Stimulated activated CD4-positive, alpha-beta T cell treated with anti-CD3 and anti-CD28 coated beads, Interleukin-15, amount 100 ng/mL, for 24 hours (primary cell): Measurements from ENCODE around the gene STXBP5L.
"Not testable (repeated sequence)": the region's sequence is repeated elsewhere in the genome, so short reads cannot be mapped to it uniquely, and the experiment has no call there.

Experiments used
- DNase-seq: peaks from one replicate; pipeline ENCODE4 v3.0.0-alpha.2; 2020

The STXBP5L gene

DNA sequence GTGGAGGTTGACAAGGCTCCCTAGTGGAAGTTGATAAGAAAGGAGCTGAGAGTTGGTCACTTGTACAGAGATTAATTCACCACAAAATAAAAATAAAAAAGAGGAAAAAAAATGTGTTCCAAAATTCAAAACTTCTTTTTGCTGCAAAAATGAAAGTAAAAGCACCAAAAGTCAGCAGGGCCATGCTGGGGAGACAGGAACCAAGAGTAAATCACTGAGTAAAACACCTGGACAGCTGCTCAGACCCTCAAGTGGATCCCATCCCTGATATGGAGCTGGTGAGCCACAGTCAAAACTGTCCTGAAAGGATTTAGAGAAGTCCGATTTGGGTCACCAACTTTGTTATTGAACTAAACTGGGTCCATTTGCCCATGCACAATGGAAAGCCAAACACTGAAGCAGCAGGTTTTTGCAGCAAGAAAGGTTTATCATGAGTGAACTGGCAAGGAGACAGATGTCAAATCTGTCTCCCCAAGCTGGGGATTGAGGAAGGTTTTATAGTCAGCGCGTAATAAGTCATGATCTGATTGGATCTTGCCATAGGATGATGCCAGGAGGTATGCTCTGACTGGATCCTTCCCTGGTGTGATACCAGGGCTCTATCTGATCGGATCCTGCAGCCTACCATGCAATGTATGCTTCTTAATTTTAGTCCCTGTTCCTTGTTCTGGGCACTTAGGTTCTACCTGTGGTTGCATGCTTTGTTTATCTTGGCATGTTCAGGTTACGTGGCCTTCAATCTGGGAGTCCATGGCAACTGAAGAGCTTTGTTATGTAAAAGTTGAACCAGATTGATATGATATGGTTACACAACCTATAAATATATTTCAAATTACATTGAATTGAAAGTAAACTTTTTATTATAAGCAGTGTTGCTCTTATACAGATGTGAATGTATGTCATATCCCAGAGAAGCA is 324.6 kb downstream of the STXBP5L start:
- no peak for DNase-seq

DNA sequence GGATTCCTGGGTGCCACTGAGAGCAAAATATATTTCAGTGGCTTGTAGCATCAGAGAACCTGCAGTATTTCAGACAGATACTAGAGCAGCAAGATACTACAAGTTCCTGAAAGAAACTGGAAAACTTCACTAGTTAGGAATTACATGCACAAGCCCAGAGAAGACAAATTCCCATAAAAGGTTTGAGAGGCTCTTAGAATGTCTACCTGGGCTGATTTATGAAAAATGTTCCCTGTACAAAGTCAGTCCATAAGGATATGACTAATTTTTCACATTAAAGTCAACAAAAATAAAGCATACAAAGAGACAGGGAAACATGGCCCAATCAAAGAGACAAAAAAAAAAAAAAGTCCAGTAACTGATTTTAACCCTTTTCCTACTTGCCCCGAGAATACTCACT is 335.2 kb downstream of the STXBP5L start:
- DNase-seq = no peak

DNA sequence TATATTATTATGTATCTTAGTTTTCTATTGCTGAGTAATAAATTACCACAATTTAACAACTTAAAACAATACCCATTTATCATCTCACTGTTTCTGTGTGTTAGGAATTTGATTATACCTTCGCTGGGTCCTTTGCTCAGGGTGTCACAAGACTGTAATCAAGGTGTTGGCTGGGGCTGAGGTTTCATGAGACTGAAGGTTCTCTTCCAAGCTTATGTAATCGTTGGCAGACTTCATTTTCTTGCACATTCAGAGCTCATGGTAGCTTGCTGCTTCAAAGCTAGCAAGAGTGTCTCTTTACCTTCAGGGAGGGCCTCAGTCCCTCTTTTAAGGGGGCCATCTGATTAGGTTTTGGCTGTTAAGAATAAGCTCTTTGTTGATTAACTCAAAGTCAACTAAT is 344.7 kb downstream of the STXBP5L start:
- DNase-seq = no peak

DNA sequence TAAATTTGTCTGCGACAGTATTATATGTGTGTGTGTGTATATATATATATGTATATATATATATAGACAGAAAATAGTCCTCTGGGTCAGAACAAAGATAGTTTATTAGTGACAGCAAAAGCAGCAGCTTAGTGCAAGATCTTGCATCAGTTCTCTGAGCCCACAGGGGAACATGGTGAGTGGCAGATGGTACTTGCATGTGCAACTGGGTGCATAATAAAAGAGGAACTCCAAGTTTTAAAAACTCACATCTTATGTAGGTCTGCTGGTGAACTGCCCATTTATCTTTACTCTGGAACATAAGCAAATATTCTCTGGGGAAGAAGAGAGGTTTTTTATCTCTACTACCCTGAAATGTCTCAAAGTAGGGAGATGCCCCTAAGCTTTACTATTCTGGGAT is 361.4 kb downstream of the STXBP5L start:
- no peak for DNase-seq

GRCh38 chr3:121274411-121274810 is 366.4 kb downstream of the STXBP5L start:
- DNase-seq = no peak

- no peak for DNase-seq
Observed at GRCh38 chr3:121295452-121295851, 387.4 kb downstream of the STXBP5L start.

DNA sequence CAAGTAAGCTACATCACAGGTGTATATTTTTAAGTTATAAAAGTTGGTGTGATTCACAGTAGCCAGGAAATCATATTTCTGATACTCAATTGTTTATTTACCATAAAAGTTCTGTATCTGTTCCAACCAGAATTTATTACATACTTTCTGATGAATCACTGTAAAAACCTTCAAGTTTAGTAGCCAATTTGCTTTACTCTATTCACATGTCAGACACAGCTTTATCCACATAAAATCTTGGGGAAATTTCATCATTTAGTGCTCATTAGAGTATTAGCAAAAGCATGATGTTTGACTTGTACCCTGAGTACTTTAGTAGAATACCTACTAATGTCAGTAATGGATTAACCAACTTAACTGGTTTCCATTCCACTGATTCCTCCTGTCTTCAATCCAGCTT is 388.0 kb downstream of the STXBP5L start:
- no peak for DNase-seq

DNA sequence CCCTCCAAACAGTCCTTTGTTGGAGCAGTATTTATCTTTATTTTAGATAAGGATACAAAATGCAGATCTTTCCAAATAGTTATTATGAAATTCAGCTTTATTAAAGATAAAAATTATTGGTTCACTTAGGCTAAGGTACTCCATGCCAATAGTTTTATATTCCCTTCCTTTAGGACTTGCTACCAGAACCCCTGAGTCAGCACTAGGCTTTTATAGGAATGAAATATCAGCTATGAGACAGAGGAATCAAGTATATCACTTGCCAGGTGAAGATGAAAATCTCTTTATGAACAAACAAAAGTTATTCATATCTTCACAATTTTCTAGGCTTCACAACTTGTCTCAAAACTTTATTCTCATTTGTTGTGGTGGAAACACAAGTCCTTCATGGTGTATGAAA is 416.3 kb downstream of the STXBP5L start:
- no peak for DNase-seq

DNA sequence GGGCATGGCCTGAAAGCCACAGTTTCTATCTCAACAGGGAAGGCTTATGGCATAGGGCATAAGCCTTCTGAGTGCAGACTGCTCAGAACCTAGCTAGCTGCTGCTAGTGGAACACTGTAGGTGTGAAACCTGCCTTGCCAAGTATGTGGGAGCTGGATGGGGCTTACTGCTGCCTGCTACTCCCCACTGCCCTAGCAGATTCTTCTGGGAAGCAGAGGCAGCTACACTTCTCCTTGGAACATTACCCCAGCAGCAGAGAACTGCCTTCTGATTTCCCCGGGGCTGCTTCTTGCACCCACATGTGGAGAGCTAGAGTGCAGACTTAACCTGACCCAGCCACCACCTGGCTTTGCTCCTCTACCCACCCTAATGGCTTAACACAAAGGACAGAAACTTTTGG is 422.1 kb downstream of the STXBP5L start:
- DNase-seq = no peak

- DNase-seq = no peak
Observed at GRCh38 chr3:121330634-121331033, 422.6 kb downstream of the STXBP5L start.

GRCh38 chr3:121355960-121356359 is 448.0 kb downstream of the STXBP5L start:
- DNase-seq = not testable (repeated sequence)

GRCh38 chr3:121362035-121362734 is 454.2 kb downstream of the STXBP5L start:
- DNase-seq = no peak

- not testable (repeated sequence) for DNase-seq
Observed at GRCh38 chr3:121388308-121388707, 480.3 kb downstream of the STXBP5L start.

- DNase-seq = not testable (repeated sequence)
Observed at GRCh38 chr3:121395967-121396366, 488.0 kb downstream of the STXBP5L start.

- DNase-seq = not testable (repeated sequence)
Observed at GRCh38 chr3:121398051-121398450, 490.0 kb downstream of the STXBP5L start.

DNA sequence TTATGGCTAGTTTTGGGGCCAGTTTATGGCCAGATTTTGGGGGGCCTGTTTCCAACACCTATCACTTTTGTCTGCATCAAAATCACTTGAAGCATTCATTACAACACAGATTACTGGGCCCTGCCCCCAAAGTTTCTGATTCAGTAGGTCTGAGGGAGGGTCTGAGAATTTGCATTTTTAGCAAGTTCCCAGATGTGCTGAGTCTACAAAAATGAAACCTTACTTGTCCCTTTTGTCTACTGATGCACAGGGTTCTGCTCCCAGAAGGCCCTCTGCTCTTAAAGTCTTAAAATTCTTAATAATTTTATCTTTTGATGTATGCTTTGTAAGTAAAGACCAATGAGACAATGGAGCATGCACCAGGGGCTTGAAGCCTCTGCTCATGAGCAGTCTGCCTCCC is 491.8 kb downstream of the STXBP5L start:
- DNase-seq = no peak

GRCh38 chr3:121405631-121406030 is 497.6 kb downstream of the STXBP5L start:
- DNase-seq = no peak

GRCh38 chr3:121411523-121411922 is 503.5 kb downstream of the STXBP5L start:
- no peak for DNase-seq

GRCh38 chr3:121414924-121415323 is 506.9 kb downstream of the STXBP5L start:
- DNase-seq = no peak

- DNase-seq = no peak
Observed at GRCh38 chr3:121418182-121418581, 510.2 kb downstream of the STXBP5L start.

- no peak for DNase-seq
Observed at GRCh38 chr3:121424549-121424948, 516.5 kb downstream of the STXBP5L start.

- DNase-seq = no peak
Observed at GRCh38 chr3:121430664-121431215, 522.7 kb downstream of the STXBP5L start.

DNA sequence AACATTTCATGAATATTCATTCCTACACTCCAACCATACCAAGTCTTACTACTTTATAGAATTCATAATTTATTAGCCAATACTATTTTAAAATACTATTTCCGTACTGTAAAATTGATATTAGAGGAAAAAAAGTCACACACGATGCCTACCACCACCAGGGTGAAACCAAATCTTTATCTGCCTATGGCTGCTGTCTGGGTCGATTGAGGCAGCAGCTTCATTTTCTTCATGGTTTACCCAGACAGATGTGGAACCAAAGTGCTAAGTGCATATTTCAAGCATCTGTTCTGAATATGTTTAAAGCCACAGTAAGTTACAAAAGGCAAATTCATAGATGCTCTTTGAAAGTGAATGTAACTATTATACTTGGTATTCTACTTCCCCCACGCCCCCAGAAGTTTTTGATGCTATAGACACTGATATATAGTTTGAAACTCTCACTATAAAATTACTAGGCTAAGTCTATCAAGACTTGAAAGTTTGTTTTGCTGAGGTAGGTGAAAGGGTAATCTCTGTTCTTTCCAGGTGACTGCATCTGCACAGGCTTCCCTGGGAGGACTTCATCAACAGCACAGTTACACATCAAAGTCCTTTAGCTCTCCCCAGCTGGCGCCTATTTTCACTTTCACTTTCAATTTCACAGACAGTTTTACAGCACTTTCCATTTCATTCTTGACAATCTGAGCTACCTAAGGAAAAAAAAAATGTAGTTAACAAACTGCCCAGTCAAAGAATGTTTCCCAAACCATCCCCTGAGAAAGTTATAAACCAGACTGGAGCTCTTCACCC is 523.9 kb downstream of the STXBP5L start:
- peak; percentile 39 for DNase-seq
